ENCODE results near the gene FBN1.

GRCh38 chr15:48427960-48428547 lies 217.5 kb downstream of the FBN1 start:
- TF ChIP-seq CTCF (conservative IDR thresholded peaks at IDR 0.05 in 1 of 2, IDR thresholded peaks at IDR 0.05 in 1 of 2; ENCODE audit: extremely low read depth in 1 of 2, insufficient read depth in 1 of 2, low read depth in 1 of 2, low read length in 2 of 2) (no peak), EZH2 (IDR thresholded peaks at IDR 0.05; ENCODE audit: borderline replicate concordance, low read length) (no peak)

Measured in mammary epithelial cell (primary cell).